Measurements from ENCODE around the gene ARHGEF28.

Gene ARHGEF28

GRCh38 chr5:73774924-73775323, 148.9 kb downstream of the ARHGEF28 start:
- no peaks in the 10 kb centered on the region for H3K4me1 Mint-ChIP-seq (ENCODE audit: low read depth)
- H3K27me3 Mint-ChIP-seq = peaks cover 2% of the 10 kb centered on the region
- no peak overlapping the region for H3K4me3 Mint-ChIP-seq
- H3K9me3 Mint-ChIP-seq (ENCODE audit: low read depth) = no peaks in the 10 kb centered on the region
- H3K36me3 Mint-ChIP-seq = no peaks in the 10 kb centered on the region
- no peak overlapping the region for H3K27ac Mint-ChIP-seq

- Mint-ChIP-seq H3K4me3 (no peak overlapping the region), H3K9me3 (ENCODE audit: low read depth) (no peaks in the 10 kb centered on the region), H3K27ac (no peak overlapping the region), H3K4me1 (ENCODE audit: low read depth) (no peaks in the 10 kb centered on the region), H3K27me3 (peaks cover 2% of the 10 kb centered on the region), H3K36me3 (no peaks in the 10 kb centered on the region)
Observed at GRCh38 chr5:73776405-73776804, 150.4 kb downstream of the ARHGEF28 start.

GRCh38 chr5:73777192-73777591, 151.2 kb downstream of the ARHGEF28 start:
- Mint-ChIP-seq H3K4me1 (ENCODE audit: low read depth) (no peaks in the 10 kb centered on the region), H3K36me3 (no peaks in the 10 kb centered on the region), H3K4me3 (no peak overlapping the region), H3K27ac (no peak overlapping the region), H3K9me3 (ENCODE audit: low read depth) (no peaks in the 10 kb centered on the region), H3K27me3 (peaks cover 2% of the 10 kb centered on the region)

GRCh38 chr5:73780302-73781080, 154.5 kb downstream of the ARHGEF28 start:
- Mint-ChIP-seq H3K27me3 (peaks cover 5% of the 10 kb centered on the region), H3K36me3 (no peaks in the 10 kb centered on the region), H3K4me1 (ENCODE audit: low read depth) (no peaks in the 10 kb centered on the region), H3K9me3 (ENCODE audit: low read depth) (no peaks in the 10 kb centered on the region), H3K27ac (no peak overlapping the region), H3K4me3 (no peak overlapping the region)

- H3K27me3 Mint-ChIP-seq = peaks cover 6% of the 10 kb centered on the region
- no peaks in the 10 kb centered on the region for H3K36me3 Mint-ChIP-seq
- no peaks in the 10 kb centered on the region for H3K4me1 Mint-ChIP-seq (ENCODE audit: low read depth)
Observed at GRCh38 chr5:73781107-73781768, 155.2 kb downstream of the ARHGEF28 start.

GRCh38 chr5:73783828-73784227, 157.8 kb downstream of the ARHGEF28 start:
- H3K27me3 Mint-ChIP-seq = peaks cover 8% of the 10 kb centered on the region
- H3K9me3 Mint-ChIP-seq (ENCODE audit: low read depth) = no peaks in the 10 kb centered on the region
- no peak overlapping the region for H3K4me3 Mint-ChIP-seq
- no peak overlapping the region for H3K27ac Mint-ChIP-seq
- no peaks in the 10 kb centered on the region for H3K4me1 Mint-ChIP-seq (ENCODE audit: low read depth)
- no peaks in the 10 kb centered on the region for H3K36me3 Mint-ChIP-seq

More at GRCh38 chr5:73781107-73781768, 155.2 kb downstream of the ARHGEF28 start:
- Mint-ChIP-seq H3K9me3 (ENCODE audit: low read depth) (no peaks in the 10 kb centered on the region), H3K4me3 (no peak overlapping the region), H3K27ac (no peak overlapping the region)

- H3K36me3 Mint-ChIP-seq = no peaks in the 10 kb centered on the region
- H3K9me3 Mint-ChIP-seq (ENCODE audit: low read depth) = no peaks in the 10 kb centered on the region
- H3K27ac Mint-ChIP-seq = no peak overlapping the region
- no peak overlapping the region for H3K4me3 Mint-ChIP-seq
- no peaks in the 10 kb centered on the region for H3K4me1 Mint-ChIP-seq (ENCODE audit: low read depth)
- H3K27me3 Mint-ChIP-seq = peaks cover 16% of the 10 kb centered on the region
Observed at GRCh38 chr5:73786043-73786831, 160.2 kb downstream of the ARHGEF28 start.

GRCh38 chr5:73789851-73790281, 163.9 kb downstream of the ARHGEF28 start:
- Mint-ChIP-seq H3K4me3 (no peak overlapping the region), H3K9me3 (ENCODE audit: low read depth) (no peaks in the 10 kb centered on the region), H3K27ac (no peak overlapping the region), H3K27me3 (peaks cover 17% of the 10 kb centered on the region), H3K4me1 (ENCODE audit: low read depth) (no peaks in the 10 kb centered on the region), H3K36me3 (no peaks in the 10 kb centered on the region)

GRCh38 chr5:73791389-73791788, 165.4 kb downstream of the ARHGEF28 start:
- H3K4me1 Mint-ChIP-seq (ENCODE audit: low read depth) = no peaks in the 10 kb centered on the region
- H3K9me3 Mint-ChIP-seq (ENCODE audit: low read depth) = no peaks in the 10 kb centered on the region
- no peaks in the 10 kb centered on the region for H3K36me3 Mint-ChIP-seq
- H3K4me3 Mint-ChIP-seq = no peak overlapping the region
- no peak overlapping the region for H3K27ac Mint-ChIP-seq
- peaks cover 17% of the 10 kb centered on the region for H3K27me3 Mint-ChIP-seq

GRCh38 chr5:73792687-73793320, 166.8 kb downstream of the ARHGEF28 start:
- Mint-ChIP-seq H3K27ac (no peak overlapping the region), H3K9me3 (ENCODE audit: low read depth) (no peaks in the 10 kb centered on the region), H3K4me1 (ENCODE audit: low read depth) (no peaks in the 10 kb centered on the region), H3K27me3 (peaks cover 15% of the 10 kb centered on the region), H3K36me3 (no peaks in the 10 kb centered on the region), H3K4me3 (no peak overlapping the region)

GRCh38 chr5:73793911-73794310, 167.9 kb downstream of the ARHGEF28 start:
- Mint-ChIP-seq H3K4me3 (no peak overlapping the region), H3K27me3 (peaks cover 19% of the 10 kb centered on the region), H3K36me3 (no peaks in the 10 kb centered on the region), H3K27ac (no peak overlapping the region), H3K9me3 (ENCODE audit: low read depth) (no peaks in the 10 kb centered on the region), H3K4me1 (ENCODE audit: low read depth) (no peaks in the 10 kb centered on the region)

- Mint-ChIP-seq H3K4me3 (no peak overlapping the region), H3K27ac (no peak overlapping the region)
Observed at GRCh38 chr5:73796164-73797131, 170.5 kb downstream of the ARHGEF28 start.

GRCh38 chr5:73797132-73797510, 171.1 kb downstream of the ARHGEF28 start:
- no peaks in the 10 kb centered on the region for H3K36me3 Mint-ChIP-seq
- H3K4me3 Mint-ChIP-seq = no peak overlapping the region
- peaks cover 19% of the 10 kb centered on the region for H3K27me3 Mint-ChIP-seq
- no peak overlapping the region for H3K27ac Mint-ChIP-seq
- no peaks in the 10 kb centered on the region for H3K9me3 Mint-ChIP-seq (ENCODE audit: low read depth)
- no peaks in the 10 kb centered on the region for H3K4me1 Mint-ChIP-seq (ENCODE audit: low read depth)

More at GRCh38 chr5:73796164-73797131, 170.5 kb downstream of the ARHGEF28 start:
- no peaks in the 10 kb centered on the region for H3K9me3 Mint-ChIP-seq (ENCODE audit: low read depth)
- H3K4me1 Mint-ChIP-seq (ENCODE audit: low read depth) = no peaks in the 10 kb centered on the region
- H3K36me3 Mint-ChIP-seq = no peaks in the 10 kb centered on the region
- H3K27me3 Mint-ChIP-seq = peaks cover 19% of the 10 kb centered on the region

Measured in activated naive CD8-positive, alpha-beta T cell (primary cell).